WERI-Rb-1 (cell line): ENCODE measurements around the gene RNF103.

Source experiments
- DNase-seq: peaks from one replicate; pipeline ENCODE4 v3.0.0-alpha.2; 2020
- H3K27ac ChIP-seq: fragments of 250-450 bp; sonication (Bioruptor Pico); 2 replicates; pipeline ENCODE4 v1.5.1; 2020; ENCODE audit warnings: mild to moderate bottlenecking, moderate library complexity
- H3K27me3 ChIP-seq: fragments of 250-450 bp; sonication (Bioruptor Pico); 2 replicates; pipeline ENCODE4 v1.5.1; 2021; ENCODE audit warnings: mild to moderate bottlenecking, low read depth, moderate library complexity; ENCODE audit not compliant: insufficient read depth, severe bottlenecking
- H3K36me3 ChIP-seq: fragments of 250-450 bp; sonication (Bioruptor Pico); 2 replicates; pipeline ENCODE4 v1.5.1; 2020; ENCODE audit warnings: mild to moderate bottlenecking, moderate library complexity
- H3K4me3 ChIP-seq: 2 replicates; pipeline ENCODE4 v1.5.1; 2011; ENCODE audit warnings: low read depth, mild to moderate bottlenecking, control low read depth, low read length
- H3K9me3 ChIP-seq: fragments of 250-450 bp; sonication (Bioruptor Pico); 2 replicates; pipeline ENCODE4 v1.5.1; 2021; ENCODE audit warnings: mild to moderate bottlenecking, moderate library complexity; ENCODE audit not compliant: severe bottlenecking
- CTCF ChIP-seq: IDR thresholded peaks from 2 replicates; pipeline ENCODE4 v1.5.1; 2011; ENCODE audit warnings: low read depth, mild to moderate bottlenecking, control low read depth, inconsistent platforms, low read length

Gene RNF103

GRCh38 chr2:86570059-86570458 lies 53.6 kb downstream of the RNF103 start:
- no peak for DNase-seq
- no peak overlapping the region for H3K4me3 ChIP-seq
- no peak for TF ChIP-seq CTCF

GRCh38 chr2:86566821-86567190 lies 56.9 kb downstream of the RNF103 start:
- H3K36me3 ChIP-seq = peaks cover 6% of the 10 kb centered on the region
- DNase-seq = no peak
- no peak overlapping the region for H3K4me3 ChIP-seq
- no peak overlapping the region for H3K27ac ChIP-seq
- no peaks in the 10 kb centered on the region for H3K27me3 ChIP-seq
- H3K9me3 ChIP-seq = peaks cover 6% of the 10 kb centered on the region
- TF ChIP-seq CTCF = no peak

More at GRCh38 chr2:86570059-86570458, 53.6 kb downstream of the RNF103 start:
- Histone ChIP-seq H3K27ac (no peak overlapping the region), H3K27me3 (no peaks in the 10 kb centered on the region), H3K9me3 (no peaks in the 10 kb centered on the region), H3K36me3 (no peaks in the 10 kb centered on the region)

GRCh38 chr2:86566158-86566820 lies 57.4 kb downstream of the RNF103 start:
- DNase-seq = peak; percentile 32
- Histone ChIP-seq H3K4me3 (no peak overlapping the region), H3K27me3 (no peaks in the 10 kb centered on the region), H3K9me3 (peaks cover 6% of the 10 kb centered on the region), H3K36me3 (peaks cover 6% of the 10 kb centered on the region), H3K27ac (no peak overlapping the region)
- no peak for TF ChIP-seq CTCF

GRCh38 chr2:86563650-86564061 lies 60.0 kb downstream of the RNF103 start:
- Histone ChIP-seq H3K36me3 (peaks cover 6% of the 10 kb centered on the region), H3K27me3 (no peaks in the 10 kb centered on the region), H3K9me3 (peaks cover 6% of the 10 kb centered on the region), H3K27ac (peak overlapping the region; percentile 99), H3K4me3 (peak overlapping the region; percentile 64; the same call in 1 of the 2 replicates)
- no peak for TF ChIP-seq CTCF
- no peak for DNase-seq

GRCh38 chr2:86562922-86563649 lies 60.6 kb downstream of the RNF103 start, which contains the start of gene CHMP3:
TSS of gene CHMP3 (minus strand) at chr2:86563443. CDS start at chr2:86563348, 95 bp downstream.
- Histone ChIP-seq H3K36me3 (peaks cover 6% of the 10 kb centered on the region), H3K27me3 (no peaks in the 10 kb centered on the region), H3K9me3 (peaks cover 6% of the 10 kb centered on the region), H3K4me3 (peak within 1 kb of the TSS; percentile 64), H3K27ac (peak within 1 kb of the TSS; percentile 99)
- peak; percentile 97 for DNase-seq
- TF ChIP-seq CTCF = no peak
